SKM-1 treated with dmso at 0.1 percent for 144 hours (cell line): ENCODE measurements around the gene SPTBN2.

Source experiments
- DNase-seq: peaks from one replicate; lab custom pipeline; 2025; ENCODE audit not compliant: unreplicated experiment; lab: John Stamatoyannopoulos, UW

Gene SPTBN2

GRCh38 chr11:66704659-66705360, 24.2 kb downstream of the SPTBN2 start:
- no peak for DNase-seq

GRCh38 chr11:66701432-66702240, 27.4 kb downstream of the SPTBN2 start:
- DNase-seq: no peak

GRCh38 chr11:66700742-66701141, 28.3 kb downstream of the SPTBN2 start:
- no peak for DNase-seq

- no peak for DNase-seq
Observed at GRCh38 chr11:66700337-66700736, 28.7 kb downstream of the SPTBN2 start.

DNA sequence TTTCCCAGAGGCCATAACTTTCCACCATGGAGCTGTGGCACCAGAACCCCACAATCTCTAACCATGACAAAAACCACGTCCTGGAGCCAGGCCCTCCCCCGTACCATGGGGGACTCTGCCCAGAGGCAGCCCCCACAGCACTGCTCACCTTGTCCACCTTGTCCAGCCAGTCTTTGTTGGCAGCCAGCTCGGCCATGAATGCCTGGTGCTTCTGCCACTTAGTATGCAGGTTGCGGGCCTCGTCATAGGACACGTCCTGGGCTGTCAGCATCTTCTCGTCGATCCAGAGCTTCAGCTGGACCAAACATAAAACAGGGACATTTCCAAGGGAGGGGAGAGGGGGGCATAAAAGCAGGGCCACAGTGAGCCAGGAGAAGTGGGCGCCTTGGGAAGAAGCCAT, 30.5 kb downstream of the SPTBN2 start:
- DNase-seq: no peak

DNA sequence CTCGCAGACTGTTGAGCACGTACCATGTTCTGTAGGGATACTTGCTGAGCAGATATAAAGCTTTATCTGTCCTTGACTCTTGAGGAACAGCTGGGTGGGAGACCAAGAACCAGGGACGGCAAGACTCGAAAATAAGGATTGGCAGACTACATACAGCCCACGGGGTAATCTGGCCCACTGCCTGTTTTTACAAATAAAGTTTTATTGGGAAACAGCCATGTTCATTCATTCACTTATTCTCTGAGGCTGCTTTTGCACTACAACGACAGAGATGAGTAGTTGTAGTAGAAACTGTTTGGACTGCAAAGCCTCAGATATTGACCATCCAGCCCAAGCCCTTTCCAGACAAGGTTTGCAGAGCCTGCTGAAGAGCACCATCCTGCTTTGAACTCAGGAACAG, 31.0 kb downstream of the SPTBN2 start:
- DNase-seq: no peak

GRCh38 chr11:66696146-66696545, 32.9 kb downstream of the SPTBN2 start:
- DNase-seq: no peak

DNA sequence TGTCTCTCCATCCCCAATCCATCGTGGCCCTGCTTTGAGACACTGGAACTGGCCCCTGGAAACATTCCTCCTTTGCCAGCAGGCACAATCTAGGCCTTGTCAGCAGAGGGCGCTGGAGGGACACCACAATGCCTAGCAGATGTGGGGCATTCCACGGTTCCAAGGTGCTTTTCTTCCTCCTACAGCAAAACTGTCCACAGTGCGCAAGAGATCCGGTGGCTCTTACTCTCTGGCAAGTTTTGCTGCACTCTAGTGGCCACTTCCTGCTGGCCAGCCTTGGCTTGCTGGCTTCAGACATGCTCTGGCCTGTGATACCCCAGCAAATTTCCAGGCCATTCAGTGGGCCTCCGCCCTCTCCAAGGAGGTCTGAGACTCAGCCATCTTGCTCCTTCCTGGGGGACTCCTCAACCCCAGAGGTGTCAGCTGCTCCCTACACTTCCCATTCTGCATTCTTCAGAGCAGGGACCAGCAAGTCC, 34.2 kb downstream of the SPTBN2 start:
- peak; percentile 90 for DNase-seq

DNA sequence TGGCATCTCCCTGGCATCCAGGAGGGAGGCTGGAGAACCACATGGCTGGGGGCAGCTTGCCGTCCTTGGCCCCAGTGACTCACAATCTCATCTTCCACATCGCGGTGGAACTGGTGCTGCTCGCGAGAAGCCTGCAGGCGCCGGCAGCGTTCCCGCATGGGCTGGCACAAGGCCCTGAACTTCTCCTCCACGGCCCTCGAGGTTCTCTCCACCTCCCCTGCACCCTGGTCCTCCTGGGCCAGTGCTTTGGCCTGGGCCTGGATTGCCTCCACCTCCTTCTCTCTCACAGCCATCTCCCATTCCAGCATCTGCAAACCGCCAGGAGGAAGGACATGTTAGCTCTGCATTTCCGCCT, 35.0 kb downstream of the SPTBN2 start:
- DNase-seq: no peak

- DNase-seq: no peak
Observed at GRCh38 chr11:66693356-66694055, 35.5 kb downstream of the SPTBN2 start.

- DNase-seq: no peak
Observed at GRCh38 chr11:66692871-66693331, 36.1 kb downstream of the SPTBN2 start.

GRCh38 chr11:66692446-66692845, 36.6 kb downstream of the SPTBN2 start:
- no peak for DNase-seq

DNA sequence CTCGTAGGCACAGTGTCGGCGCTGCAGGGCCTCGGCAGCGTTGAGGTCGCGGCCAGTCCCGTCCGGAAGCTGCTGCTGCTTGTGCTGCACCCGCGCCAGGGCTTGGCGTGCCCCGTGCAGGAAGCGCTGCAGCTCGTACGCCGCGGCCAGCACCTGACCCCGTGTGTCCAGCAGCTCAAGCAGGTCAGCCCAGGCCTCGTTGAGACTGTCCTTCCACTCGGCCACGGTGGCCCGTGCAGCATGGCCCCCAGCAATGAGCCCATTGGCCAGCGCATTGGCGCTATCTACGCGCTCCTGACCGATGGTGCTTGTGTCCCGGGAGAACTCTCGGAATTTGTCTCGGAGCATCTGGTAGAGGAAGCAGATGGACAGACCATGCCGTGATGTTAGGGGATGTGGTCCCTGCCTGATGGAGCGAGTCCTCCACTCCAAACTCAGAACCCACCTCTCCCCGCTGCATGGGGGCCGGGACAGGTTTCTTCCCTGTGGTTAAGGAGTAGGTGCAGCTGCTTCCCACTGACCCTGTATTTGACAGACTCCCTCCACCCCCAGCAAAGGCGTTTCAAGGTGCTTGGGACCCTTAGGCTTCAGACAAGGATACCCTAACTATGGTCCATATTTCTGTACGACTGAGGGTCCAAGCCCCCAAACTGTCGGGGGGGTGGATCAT, 37.6 kb downstream of the SPTBN2 start:
- DNase-seq: no peak

DNA sequence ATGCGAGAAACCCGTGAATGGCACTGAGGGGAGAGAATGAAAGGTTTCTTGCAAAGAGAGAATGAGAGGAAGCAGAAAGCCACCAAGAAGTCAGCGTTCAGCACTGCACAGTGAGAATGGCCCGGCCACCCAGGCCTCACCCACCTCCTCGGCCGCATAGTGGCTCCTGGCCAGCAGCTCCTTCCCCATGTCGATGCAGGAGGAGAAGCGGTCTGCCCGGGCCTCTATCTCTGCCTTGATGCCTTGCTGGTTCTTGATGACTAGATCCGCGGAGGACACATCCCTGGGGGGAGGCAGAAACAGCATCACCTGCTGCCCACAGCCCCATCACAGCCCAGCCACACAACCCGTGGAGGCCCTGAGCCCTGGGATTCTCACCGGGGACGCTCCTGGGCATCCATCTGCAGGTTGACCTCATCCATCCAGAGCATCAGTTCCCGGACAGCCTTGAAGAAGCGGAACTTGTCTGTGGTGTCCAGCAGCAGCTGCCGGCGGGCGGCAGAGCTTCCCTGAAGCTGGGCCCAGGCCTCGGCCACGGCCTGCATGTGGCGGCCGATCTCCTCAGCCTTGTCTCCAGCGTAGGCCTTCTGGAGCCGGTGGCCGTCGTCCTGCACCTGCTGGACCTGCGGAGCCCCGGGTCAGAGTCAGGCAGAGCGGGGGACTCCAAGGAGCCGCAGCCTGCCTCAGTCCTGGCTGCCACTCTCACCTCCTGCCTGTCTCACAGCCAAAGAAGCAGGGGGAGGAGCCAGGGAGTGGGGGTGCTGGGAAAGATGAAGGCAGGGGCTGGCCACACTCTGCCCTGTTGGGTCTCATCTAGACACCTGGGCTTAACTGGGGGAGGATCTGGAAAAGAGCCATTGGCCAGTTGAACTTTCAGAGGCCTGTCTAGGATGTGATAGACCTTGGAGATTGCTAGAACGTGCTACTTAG, 39.1 kb downstream of the SPTBN2 start:
- DNase-seq: no peak

- DNase-seq: no peak
Observed at GRCh38 chr11:66688561-66689534, 40.2 kb downstream of the SPTBN2 start.

- DNase-seq: no peak
Observed at GRCh38 chr11:66687831-66688281, 41.2 kb downstream of the SPTBN2 start.

- no peak for DNase-seq
Observed at GRCh38 chr11:66686801-66687750, 41.9 kb downstream of the SPTBN2 start.
